Epithelial cell of prostate (primary cell): Measurements from ENCODE around the gene CCDC66.

Experiments used
- DNase-seq: peaks from one replicate; pipeline ENCODE4 v3.0.0-alpha.2; 2011; ENCODE audit warnings: low read depth, low spot score
- H3K27ac ChIP-seq: fragments of 450-650 bp; 2 replicates; pipeline ENCODE4 v1.5.1; 2017; ENCODE audit warnings: mild to moderate bottlenecking

Gene CCDC66

DNA sequence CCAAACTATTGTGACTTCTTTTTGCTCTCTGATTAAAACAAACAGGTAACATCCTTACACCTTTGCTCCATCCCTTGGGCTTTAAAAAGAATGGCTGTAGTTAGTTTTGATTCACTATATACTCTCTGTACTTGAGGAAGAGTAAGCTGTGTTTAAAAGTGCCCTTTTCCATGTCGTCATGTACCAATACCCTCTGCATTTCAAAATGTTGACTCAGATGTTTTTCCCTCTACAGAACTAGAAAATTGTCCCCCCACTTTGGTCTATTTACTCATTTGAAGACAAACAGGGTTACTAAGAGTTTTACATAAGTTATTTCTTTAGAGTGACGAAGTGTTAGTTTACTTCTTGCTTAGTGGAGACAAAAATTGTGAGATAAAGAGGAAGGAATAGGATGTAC is 63.4 kb downstream of the CCDC66 start:
- no peak overlapping the region for H3K27ac ChIP-seq
- DNase-seq = no peak

GRCh38 chr3:56621681-56622080 is 64.7 kb downstream of the CCDC66 start:
- DNase-seq = peak; percentile 26
- peak overlapping the region; percentile 12 for H3K27ac ChIP-seq

DNA sequence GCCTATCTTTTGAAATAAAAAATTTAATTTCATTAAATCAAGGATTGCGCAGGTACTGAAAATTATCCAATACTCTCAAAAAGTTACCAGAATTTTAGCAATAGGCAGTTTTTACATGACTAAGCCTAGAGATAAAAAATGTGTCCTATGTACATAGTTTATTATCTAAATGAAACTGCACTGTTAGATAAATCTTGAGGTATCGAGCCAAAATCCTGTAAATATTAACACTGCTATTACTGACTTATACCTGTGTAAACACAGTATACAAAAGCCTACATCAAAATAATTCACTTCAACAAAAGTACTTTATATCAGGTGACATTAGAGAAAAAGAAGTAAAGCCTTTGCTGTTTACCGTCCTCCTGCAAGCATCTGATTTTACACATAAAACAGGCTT is 65.4 kb downstream of the CCDC66 start:
- H3K27ac ChIP-seq = no peak overlapping the region
- DNase-seq = no peak

DNA sequence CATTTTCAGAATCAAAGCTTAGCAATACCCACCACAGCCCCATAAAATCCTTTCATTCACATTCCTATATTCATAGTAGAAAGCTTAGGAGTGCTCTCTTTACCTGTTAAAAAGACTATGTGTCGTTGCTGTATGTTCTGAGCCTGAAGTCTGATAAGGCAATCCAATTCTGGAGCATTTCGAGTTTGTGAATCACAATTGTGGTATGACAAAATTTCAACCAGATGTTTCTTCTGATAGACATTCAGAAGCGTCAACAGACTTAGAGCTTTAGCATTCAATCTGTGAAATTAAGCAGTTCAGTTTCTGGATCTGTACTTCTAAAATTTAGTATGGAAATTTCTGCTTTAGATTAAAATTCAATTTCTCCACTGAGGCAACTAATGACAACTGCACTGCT is 67.8 kb downstream of the CCDC66 start:
- H3K27ac ChIP-seq = no peak overlapping the region
- DNase-seq = no peak

- H3K27ac ChIP-seq = no peak overlapping the region
- no peak for DNase-seq
Observed at GRCh38 chr3:56629047-56629446, 72.1 kb downstream of the CCDC66 start.

DNA sequence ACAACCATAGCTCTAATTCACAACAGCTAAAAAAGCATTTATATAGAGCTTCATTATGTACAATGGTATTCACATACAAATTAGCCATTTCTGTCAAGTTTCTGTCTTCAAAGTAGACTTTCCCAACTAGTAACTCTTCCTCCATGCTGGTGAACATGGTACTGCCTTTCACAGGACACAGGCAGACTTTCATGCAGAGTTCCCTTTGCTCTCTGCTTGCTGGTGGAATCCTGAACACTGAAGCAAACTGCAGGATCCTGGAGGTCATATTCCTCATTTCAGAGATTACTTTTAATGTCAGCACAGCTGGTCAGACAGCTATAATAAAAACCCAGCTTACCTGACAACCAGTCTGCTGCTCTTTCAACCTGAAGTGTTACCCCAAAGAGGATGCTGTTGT is 72.5 kb downstream of the CCDC66 start:
- DNase-seq = no peak
- H3K27ac ChIP-seq = no peak overlapping the region

GRCh38 chr3:56630966-56631365 is 74.0 kb downstream of the CCDC66 start:
- no peak for DNase-seq
- no peak overlapping the region for H3K27ac ChIP-seq

DNA sequence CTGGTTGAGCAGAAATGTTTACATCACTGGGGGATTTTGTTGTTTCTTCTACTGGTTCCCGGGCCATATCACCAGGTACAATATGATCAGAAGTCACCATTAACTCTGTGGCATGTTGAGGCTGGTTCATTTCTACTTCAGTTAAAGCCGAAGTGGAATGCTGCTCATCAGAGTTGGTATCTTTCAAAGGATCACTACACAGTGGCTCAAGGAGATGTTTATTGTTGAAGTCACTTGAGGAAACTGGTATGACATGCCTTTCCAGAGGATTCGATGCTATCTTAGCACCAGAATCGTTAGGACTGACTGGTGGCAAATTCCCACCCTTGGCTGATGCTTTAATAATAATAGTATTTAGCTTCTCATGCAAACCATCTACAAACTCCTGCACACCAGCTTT is 76.2 kb downstream of the CCDC66 start:
- DNase-seq = no peak
- H3K27ac ChIP-seq = no peak overlapping the region

DNA sequence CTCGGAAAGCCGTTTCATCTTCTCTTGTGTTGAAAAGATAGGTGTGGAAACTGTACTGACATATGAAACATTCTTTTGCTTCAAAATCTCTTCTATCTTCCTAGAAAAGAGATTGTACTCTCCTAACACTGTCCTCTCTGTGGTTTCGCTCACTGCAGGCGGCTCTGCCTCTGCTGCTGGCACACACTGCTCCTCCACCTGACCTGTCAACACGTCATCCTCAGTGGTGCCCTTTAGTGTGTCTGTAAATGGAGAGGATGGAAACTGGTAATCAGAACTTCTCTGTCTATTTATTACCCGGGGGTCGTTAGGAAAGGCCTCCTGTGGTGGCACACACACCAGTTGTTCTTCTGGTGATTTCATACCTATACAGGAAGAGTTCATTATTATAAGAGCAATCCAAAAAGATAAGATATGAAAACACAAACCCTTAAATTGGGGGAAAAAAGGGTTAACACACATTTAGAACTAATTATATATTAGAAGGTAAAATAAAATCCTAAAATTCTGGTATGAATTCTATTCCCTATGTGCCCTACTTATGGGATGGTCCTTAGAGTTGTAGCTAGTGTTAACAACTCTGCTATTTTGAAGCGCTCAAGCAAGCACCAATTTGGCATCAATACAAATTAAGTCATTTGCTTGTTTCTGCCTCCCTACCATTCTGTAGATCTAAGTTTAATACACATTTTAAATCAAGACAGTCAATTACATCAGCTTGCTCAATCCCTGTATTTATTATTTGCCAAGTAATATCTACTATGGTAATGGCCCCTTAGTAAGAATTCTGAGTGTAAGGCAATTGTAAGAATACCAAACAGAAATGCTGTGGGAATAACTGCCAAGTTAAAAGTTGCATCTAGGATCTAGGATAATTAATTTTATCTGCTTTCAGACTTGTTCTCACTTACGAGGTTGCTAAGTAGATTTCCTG is 76.9 kb downstream of the CCDC66 start:
- no peak for DNase-seq
- H3K27ac ChIP-seq = no peak overlapping the region

DNA sequence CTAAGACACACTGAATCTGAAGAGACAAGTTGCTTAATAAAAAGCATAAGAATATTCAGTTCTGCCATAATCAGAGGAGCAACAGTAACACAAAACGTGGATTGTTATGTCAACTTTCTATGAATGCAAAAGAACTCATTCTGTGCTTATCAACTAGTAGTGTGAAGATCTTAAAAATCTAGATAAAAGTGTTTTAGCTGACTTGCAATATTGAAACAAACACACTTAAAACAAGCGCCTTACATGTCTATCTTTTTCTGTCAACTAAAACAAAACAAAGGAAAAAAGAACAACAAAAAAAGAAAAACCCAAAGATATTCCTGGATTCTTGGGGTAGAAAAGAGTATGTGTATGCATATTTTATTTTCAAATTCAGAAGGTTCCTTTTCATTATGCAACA is 88.4 kb downstream of the CCDC66 start:
- no peak for DNase-seq
- no peak overlapping the region for H3K27ac ChIP-seq

- no peak overlapping the region for H3K27ac ChIP-seq
- no peak for DNase-seq
Observed at GRCh38 chr3:56654460-56654859, 97.5 kb downstream of the CCDC66 start.

GRCh38 chr3:56655709-56656108 is 98.7 kb downstream of the CCDC66 start:
- no peak for DNase-seq

DNA sequence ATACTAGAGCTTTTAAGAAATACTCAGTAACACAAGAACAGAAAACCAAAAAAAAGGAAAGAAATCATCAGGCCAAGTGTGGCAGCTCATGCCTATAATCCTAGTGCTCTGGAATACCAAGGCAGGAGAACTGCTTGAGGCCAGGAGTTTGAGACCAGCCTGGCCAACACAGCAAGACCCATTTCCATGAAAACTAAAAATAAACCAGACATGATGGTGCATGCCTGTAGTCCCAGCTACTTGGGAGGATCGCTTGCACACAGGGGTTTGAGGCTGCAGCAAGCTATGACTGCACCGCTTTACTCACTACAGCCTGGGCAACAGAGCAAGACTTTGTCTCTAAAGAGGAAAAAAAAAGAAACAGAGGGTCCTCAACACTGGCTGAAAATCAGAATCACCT is 107.8 kb downstream of the CCDC66 start:
- no peak for DNase-seq
- no peak overlapping the region for H3K27ac ChIP-seq

More at GRCh38 chr3:56655709-56656108, 98.7 kb downstream of the CCDC66 start:
- no peak overlapping the region for H3K27ac ChIP-seq

GRCh38 chr3:56667973-56668579 is 111.1 kb downstream of the CCDC66 start:
- H3K27ac ChIP-seq = peak overlapping the region; percentile 47
- no peak for DNase-seq
